Panc1 (cell line): ENCODE results near the gene KRT86. TPM values are rescaled to one million over a fixed set of nuclear protein-coding genes. Genes with fewer than 3 reads are reported as not detected.
A peak's percentile ranks its signal among the peaks of the same experiment; 100 is the strongest.

Experiments
- ATAC-seq: fragments of 200-7000 bp; cut with Tn5 transposase; 2 replicates; pipeline ENCODE4 v1.9.1; 2020; ENCODE audit warnings: mild to moderate bottlenecking, moderate library complexity
- BruUV-seq: library from RNA; stranded (reverse); fragments of 400-500 nt; replicated peaks from 2 replicates; lab custom pipeline; 2021; lab: Mats Ljungman, UMichigan
- CTCF ChIA-PET: fragments of 300-600 bp; sonication (Branson Sonifier 250); formaldehyde crosslinking; loops from one replicate; lab custom pipeline; 2022; ENCODE audit warnings: antibody characterized with exemption; lab: Charles Lee
- POLR2A ChIA-PET: fragments of 300-600 bp; sonication (Branson Sonifier 250); formaldehyde crosslinking; loops from one replicate; lab custom pipeline; 2022; ENCODE audit warnings: antibody characterized with exemption; lab: Charles Lee
- DNase-seq: peaks from one replicate; pipeline ENCODE4 v3.0.0-alpha.2; 2010; ENCODE audit warnings: low read depth, low spot score
- H3K27ac ChIP-seq: 2 replicates; pipeline ENCODE4 v1.5.1; 2011; ENCODE audit warnings: mild to moderate bottlenecking, low read length, inconsistent platforms
- H3K27me3 ChIP-seq: fragments of 200-500 bp; sonication (Bioruptor generic); 2 replicates; pipeline ENCODE4 v1.6.0; 2014; ENCODE audit warnings: low read length, inconsistent platforms; ENCODE audit not compliant: control insufficient read depth, insufficient read depth
- H3K36me3 ChIP-seq: fragments of 200-500 bp; sonication (Bioruptor generic); 2 replicates; pipeline ENCODE4 v1.5.1; 2014; ENCODE audit warnings: inconsistent platforms, mild to moderate bottlenecking, low read length, moderate library complexity; ENCODE audit not compliant: control insufficient read depth, insufficient read depth
- H3K4me1 ChIP-seq: 2 replicates; pipeline ENCODE4 v1.5.1; 2011; ENCODE audit warnings: inconsistent platforms, mild to moderate bottlenecking, low read length, moderate library complexity; ENCODE audit not compliant: control insufficient read depth, insufficient read depth
- H3K4me3 ChIP-seq, 2 experiments: 2 replicates each; pipeline ENCODE4 v1.5.1; 2011 to 2012; ENCODE audit warnings: low read depth in 2 of 2, low read length in 2 of 2, mild to moderate bottlenecking in 2 of 2, inconsistent platforms in 1 of 2, moderate library complexity in 1 of 2
- H3K9me3 ChIP-seq: fragments of 200-500 bp; sonication (Bioruptor generic); 2 replicates; pipeline ENCODE4 v1.5.1; 2014; ENCODE audit warnings: low read depth, mild to moderate bottlenecking, inconsistent platforms, low read length, moderate library complexity; ENCODE audit not compliant: control insufficient read depth, insufficient read depth
- CTCF ChIP-seq: fragments of 450-650 bp; IDR thresholded peaks from 2 replicates; pipeline ENCODE4 v1.5.1; 2017; ENCODE audit warnings: mild to moderate bottlenecking
- POLR2AphosphoS5 ChIP-seq: IDR thresholded peaks from 2 replicates; pipeline ENCODE4 v1.6.1; 2012; ENCODE audit warnings: mild to moderate bottlenecking, low read depth, low read length, moderate library complexity
- REST ChIP-seq, 2 experiments: IDR thresholded peaks; 2 replicates each; pipeline ENCODE4 v1.6.1; 2011 to 2012; ENCODE audit warnings: low read depth in 2 of 2, control low read depth in 1 of 2, low read length in 1 of 2, mild to moderate bottlenecking in 1 of 2, moderate library complexity in 1 of 2; ENCODE audit not compliant: insufficient read depth in 1 of 2
- SIN3A ChIP-seq: IDR thresholded peaks from 2 replicates; pipeline ENCODE4 v1.6.1; 2012; ENCODE audit warnings: low read depth, mild to moderate bottlenecking, low read length, moderate library complexity, borderline replicate concordance; ENCODE audit not compliant: insufficient read depth
- TCF7L2 ChIP-seq: IDR thresholded peaks from 2 replicates; pipeline ENCODE4 v1.6.1; 2011; ENCODE audit warnings: mild to moderate bottlenecking, low read depth, low read length, inconsistent platforms
- in situ Hi-C: cut with HindIII; loops from 2 replicates; pipeline ENCODE4 v1.10.0; 2016; ENCODE audit warnings: low sequenced_read_pairs, low pct_unique_long_range_greater_than_20kb
- intact Hi-C: fragments of 100-400 bp; cut with micrococcal nuclease; formaldehyde crosslinking; loops from one replicate; pipeline ENCODE4 v1.10.0; 2022; ENCODE audit not compliant: unreplicated experiment
- total RNA-seq: library from RNA; stranded (reverse); gene quantifications from one replicate; pipeline ENCODE4 v1.2.1, GENCODE V29; 2021; ENCODE audit not compliant: unreplicated experiment

The KRT86 gene
- total RNA-seq, 1 experiment from 2014 or later, result 1.1 TPM

GRCh38 chr12:52327052-52327829, 52.8 kb downstream of the KRT86 start:
- no peaks in the 10 kb centered on the region for H3K9me3 ChIP-seq
- in situ Hi-C loops, result loop anchor here (5.0 kb wide), 1 partner anchor 45 kb away; no protein-coding TSS in a partner anchor
- intact Hi-C loops, result loop anchor here (2.0 kb wide), 1 partner anchor 170 kb away; no protein-coding TSS in a partner anchor
- no TSS peak for BruUV-seq
- H3K4me1 ChIP-seq, result peaks cover 7% of the 10 kb centered on the region
- peak; percentile 97 for ATAC-seq
- no peaks in the 10 kb centered on the region for H3K27me3 ChIP-seq
- ChIA-PET CTCF (interaction anchor here (0.6 to 2.7 kb wide), 16 partner anchors 8 to 490 kb away, joined by 3 to 15 read pairs (median 4); partner anchors contain the start of gene KRT85), POLR2A (no interaction called here)
- no peak overlapping the region for H3K4me3 ChIP-seq
- H3K36me3 ChIP-seq, result no peaks in the 10 kb centered on the region
- peak; percentile 96 for DNase-seq
- peak; percentile 97 for TF ChIP-seq CTCF
- TF ChIP-seq TCF7L2, result no peak
- peak overlapping the region; percentile 5 for H3K27ac ChIP-seq

- no peak for DNase-seq
- H3K27me3 ChIP-seq, result no peaks in the 10 kb centered on the region
- peak overlapping the region; percentile 29 for H3K27ac ChIP-seq
- ChIA-PET POLR2A (no interaction called here), CTCF (interaction anchor here (0.6 to 2.7 kb wide), 14 partner anchors 9 to 213 kb away, joined by 3 to 15 read pairs (median 4); partner anchors contain the start of gene KRT85)
- in situ Hi-C loops, result loop anchor here (5.0 kb wide), 1 partner anchor 46 kb away; no protein-coding TSS in a partner anchor
- H3K36me3 ChIP-seq, result no peaks in the 10 kb centered on the region
- no peak overlapping the region for H3K4me3 ChIP-seq
- H3K9me3 ChIP-seq, result no peaks in the 10 kb centered on the region
- peaks cover 7% of the 10 kb centered on the region for H3K4me1 ChIP-seq
- BruUV-seq, result no TSS peak
- ATAC-seq, result peak; percentile 43
- TF ChIP-seq REST (IDR thresholded peaks at IDR 0.05; ENCODE audit: insufficient read depth in 1 of 2, low read depth in 2 of 2, low read length in 1 of 2) (no peak), TCF7L2 (no peak), CTCF (no peak; the same call in none of the 2 replicates), POLR2AphosphoS5 (no peak), SIN3A (no peak)
- intact Hi-C loops, result loop anchor here (2.0 kb wide), 1 partner anchor 171 kb away; no protein-coding TSS in a partner anchor
Observed at GRCh38 chr12:52327830-52328500, 53.5 kb downstream of the KRT86 start.
